Astrocyte of the hippocampus (primary cell): ENCODE measurements around the gene ELOB.

Experiments used
- DNase-seq: peaks from one replicate; pipeline ENCODE4 v3.0.0; 2011; ENCODE audit warnings: low read depth, low spot score

ELOB gene

DNA sequence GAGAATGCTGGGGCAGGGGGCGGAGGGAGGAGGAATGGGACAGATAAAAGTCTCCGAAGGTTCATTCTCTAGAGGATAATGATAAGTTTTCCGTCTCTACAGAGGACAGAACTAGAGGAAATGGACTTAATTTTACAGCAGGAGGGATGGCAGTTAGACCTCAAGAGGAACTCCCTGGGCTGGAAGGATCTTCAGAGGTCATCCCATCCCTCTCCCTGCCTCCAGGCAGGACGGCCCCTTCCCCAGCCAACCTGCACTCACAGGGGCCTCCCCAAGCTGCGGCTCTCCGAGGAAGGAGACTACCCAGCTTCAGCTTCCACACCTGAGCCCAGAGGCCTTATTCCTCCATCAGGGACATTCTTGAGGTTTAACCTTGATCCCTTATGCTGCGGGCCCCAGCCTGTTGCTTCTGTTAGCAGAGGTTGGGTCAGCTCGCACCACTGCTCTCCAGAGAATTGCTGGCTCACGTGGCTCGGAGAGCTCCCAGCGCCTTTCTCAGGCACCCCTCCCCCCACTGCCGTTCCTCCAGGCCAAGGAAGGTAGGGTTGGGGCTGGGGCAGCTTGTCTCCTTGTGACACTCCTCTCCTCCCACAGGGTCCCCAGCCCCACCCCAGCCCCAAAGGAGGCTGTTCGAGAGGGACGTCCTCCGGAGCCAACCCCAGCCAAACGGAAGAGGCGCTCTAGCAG, 8.5 kb downstream of the ELOB start:
- DNase-seq = no peak

DNA sequence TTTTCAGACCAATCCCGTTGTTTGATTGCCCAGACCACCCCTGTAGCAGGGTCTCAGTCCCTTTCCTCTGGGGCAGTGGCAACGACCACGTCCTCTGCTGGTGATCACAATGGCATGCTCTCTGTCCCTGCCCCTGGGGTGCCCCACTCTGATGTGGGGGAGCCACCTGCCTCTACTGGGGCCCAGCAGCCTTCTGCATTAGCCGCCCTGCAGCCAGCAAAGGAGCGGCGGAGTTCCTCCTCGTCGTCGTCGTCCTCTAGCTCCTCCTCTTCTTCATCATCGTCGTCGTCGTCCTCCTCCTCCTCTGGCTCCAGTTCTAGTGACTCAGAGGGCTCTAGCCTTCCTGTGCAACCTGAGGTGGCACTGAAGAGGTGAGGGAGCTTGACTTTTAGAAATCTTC, 9.2 kb downstream of the ELOB start:
- no peak for DNase-seq

DNA sequence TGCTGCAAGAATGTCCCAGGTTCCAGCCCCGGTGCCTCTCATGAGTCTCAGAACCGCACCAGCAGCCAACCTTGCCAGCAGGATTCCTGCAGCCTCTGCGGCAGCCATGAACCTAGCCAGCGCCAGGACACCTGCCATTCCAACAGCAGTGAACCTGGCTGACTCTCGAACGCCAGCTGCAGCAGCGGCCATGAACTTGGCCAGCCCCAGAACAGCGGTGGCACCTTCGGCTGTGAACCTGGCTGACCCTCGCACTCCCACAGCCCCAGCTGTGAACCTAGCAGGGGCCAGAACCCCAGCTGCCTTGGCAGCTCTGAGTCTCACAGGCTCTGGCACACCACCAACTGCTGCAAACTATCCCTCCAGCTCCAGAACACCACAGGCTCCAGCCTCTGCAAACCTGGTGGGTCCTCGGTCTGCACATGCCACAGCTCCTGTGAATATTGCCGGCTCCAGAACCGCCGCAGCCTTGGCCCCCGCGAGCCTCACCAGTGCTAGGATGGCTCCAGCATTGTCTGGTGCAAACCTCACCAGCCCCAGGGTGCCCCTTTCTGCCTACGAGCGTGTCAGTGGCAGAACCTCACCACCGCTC, 9.8 kb downstream of the ELOB start:
- no peak for DNase-seq

DNA sequence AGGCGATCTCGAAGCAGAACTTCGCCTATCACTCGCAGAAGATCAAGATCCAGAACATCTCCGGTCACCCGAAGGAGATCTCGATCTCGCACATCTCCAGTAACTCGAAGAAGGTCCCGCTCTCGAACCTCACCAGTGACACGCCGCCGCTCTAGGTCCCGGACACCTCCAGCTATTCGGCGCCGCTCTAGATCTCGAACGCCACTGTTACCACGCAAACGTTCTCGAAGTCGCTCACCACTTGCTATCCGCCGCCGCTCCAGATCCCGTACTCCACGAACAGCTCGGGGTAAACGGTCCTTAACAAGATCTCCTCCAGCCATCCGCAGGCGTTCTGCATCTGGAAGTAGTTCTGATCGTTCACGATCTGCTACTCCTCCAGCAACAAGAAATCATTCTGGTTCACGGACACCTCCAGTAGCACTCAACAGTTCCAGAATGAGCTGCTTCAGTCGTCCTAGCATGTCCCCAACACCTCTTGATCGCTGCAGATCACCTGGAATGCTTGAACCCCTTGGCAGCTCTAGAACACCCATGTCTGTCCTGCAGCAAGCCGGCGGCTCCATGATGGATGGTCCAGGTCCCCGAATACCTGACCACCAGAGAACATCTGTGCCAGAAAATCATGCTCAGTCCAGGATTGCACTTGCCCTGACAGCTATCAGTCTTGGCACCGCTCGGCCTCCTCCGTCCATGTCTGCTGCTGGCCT, 10.5 kb downstream of the ELOB start:
- DNase-seq = no peak

DNA sequence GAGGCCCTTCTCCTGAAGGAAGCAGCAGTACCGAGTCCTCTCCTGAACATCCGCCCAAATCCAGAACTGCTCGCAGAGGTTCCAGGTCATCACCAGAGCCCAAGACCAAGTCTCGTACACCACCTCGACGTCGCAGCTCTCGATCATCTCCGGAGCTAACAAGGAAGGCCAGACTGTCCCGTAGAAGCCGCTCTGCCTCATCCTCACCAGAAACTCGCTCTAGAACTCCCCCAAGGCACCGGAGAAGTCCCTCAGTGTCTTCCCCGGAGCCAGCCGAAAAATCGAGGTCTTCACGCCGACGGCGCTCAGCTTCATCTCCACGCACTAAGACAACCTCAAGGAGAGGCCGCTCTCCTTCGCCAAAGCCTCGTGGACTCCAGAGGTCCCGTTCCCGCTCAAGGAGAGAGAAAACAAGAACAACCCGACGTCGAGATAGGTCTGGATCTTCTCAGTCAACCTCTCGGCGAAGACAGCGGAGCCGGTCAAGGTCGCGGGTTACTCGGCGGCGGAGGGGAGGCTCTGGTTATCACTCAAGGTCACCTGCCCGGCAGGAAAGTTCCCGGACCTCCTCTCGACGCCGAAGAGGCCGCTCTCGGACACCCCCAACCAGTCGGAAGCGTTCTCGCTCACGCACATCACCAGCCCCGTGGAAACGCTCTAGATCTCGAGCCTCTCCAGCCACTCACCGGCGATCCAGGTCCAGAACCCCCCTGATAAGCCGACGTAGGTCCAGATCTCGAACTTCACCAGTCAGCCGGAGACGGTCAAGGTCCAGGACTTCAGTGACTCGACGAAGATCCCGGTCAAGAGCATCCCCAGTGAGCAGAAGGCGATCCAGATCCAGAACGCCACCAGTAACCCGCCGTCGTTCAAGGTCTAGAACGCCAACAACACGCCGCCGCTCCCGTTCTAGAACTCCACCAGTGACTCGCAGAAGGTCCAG, 11.3 kb downstream of the ELOB start:
- DNase-seq = no peak

GRCh38 chr16:2764718-2765117, 12.4 kb downstream of the ELOB start:
- no peak for DNase-seq

GRCh38 chr16:2763173-2763572, 13.9 kb downstream of the ELOB start:
- DNase-seq = no peak

GRCh38 chr16:2762711-2763110, 14.4 kb downstream of the ELOB start:
- no peak for DNase-seq

DNA sequence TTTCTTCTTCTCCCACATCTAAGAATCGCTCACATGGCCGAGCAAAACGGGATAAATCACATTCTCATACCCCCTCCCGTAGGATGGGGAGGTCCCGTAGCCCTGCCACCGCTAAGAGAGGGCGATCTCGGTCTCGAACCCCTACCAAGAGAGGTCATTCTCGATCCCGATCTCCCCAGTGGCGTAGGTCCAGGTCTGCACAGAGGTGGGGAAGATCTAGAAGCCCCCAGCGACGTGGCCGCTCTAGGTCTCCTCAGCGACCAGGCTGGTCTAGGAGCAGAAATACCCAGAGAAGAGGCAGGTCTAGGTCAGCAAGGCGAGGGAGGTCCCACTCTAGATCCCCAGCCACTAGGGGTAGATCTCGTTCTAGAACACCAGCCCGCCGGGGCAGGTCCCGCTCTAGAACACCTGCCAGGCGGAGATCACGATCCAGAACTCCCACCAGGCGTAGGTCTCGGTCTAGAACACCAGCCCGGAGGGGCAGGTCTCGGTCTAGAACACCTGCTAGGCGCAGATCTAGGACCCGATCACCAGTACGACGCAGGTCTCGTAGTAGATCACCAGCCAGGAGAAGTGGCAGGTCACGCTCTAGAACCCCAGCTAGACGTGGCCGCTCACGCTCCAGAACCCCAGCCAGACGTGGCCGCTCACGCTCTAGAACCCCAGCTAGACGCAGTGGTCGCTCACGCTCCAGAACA, 15.0 kb downstream of the ELOB start:
- DNase-seq = no peak

GRCh38 chr16:2761472-2761871, 15.6 kb downstream of the ELOB start:
- no peak for DNase-seq

DNA sequence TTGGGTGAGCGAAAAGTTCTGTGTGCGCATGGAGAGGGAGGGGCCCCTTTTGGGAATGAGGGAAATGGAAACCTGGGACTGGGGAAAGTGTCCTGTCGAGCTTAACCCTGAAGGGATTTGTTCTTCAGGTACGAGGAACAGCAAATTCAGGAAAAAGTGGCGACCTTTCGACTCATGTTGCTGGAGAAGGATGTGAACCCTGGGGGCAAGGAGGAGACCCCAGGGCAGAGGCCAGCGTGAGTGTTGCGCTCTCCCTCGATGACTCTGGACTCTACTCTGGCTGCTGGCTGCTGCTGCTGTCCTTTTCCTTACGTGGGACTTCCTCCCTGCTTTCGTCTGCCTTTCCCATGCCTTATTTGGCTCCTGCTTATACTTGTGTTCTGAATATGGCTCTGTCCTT, 19.7 kb downstream of the ELOB start:
- no peak for DNase-seq

GRCh38 chr16:2756288-2757015, 20.6 kb downstream of the ELOB start:
- DNase-seq = no peak

DNA sequence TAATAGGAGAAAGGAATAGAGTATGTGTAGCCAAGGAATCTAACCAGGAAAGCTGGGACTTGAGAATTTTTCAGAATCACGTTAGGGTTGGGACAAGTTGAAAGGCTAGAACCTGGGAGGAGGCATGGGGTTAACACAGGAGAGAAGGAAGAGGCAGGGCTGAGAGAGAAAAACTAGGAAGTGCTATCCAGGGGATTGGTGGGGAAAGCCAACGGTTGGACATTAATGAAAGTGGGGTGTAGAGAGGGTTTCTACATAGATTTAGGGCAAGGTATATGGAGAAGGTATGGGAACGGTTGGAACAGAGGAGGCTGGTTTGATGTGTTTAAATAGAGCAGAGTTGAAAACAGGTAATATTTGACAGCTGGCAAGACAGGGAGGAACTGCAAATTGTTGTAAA, 21.9 kb downstream of the ELOB start:
- DNase-seq = no peak

DNA sequence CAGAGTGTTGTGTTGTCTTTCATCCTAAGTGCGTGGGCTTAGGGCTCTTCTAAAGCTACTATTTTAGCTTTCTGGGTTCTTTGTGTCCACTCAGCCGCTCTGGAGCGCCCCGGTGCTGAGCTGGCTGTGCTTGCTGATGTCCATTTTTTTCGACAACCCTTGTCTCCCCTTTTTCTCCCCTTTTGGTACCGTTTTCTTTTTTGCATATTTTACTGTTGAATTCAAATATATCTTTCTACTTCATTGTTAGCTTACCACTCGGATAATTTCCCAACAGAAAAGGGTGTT, 23.4 kb downstream of the ELOB start:
- DNase-seq = peak; percentile 51

DNA sequence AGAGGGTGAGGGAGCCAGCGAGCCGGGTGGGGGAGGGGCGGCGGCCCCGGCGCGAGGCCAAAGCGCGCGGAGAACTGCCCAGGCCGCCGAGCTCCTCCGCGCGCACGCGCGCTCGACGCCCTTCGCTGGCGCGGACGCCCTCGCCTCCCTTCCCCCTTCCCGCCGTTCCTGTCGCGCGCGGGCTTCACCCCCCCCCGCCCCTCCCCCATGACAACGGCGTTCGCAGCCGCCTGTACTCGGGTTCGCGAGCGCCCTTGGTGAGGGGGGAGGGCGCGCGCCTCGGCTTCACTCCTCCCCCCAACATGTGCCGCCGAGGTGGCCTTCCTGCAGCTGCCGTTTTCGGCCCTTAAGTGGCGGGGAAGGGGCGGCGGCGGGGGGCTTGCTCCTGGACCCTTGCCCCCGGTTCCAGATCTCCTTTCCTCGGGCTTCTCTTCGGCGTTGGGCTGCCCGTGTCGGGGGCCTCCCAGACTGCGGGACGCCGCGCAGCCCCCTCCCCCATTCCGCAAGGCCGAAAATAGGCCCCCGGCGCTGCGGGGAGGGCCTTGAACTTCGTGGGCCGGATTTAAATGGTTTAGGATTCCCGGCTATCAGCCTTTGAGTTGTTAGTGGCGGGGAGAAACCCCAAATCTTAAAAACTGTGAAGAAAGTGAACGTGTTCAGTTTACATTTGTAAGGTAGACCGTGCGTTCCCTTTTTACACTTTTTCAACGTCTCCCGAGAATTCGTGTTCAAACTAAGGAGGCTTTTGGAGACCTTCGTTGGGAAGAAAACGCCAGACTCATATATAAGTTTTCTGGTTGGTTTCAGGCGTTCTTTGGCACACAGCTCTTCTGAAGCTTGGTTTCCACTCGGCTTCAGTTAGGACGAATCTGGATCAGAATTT, 24.0 kb downstream of the ELOB start:
- peak; percentile 93 for DNase-seq

DNA sequence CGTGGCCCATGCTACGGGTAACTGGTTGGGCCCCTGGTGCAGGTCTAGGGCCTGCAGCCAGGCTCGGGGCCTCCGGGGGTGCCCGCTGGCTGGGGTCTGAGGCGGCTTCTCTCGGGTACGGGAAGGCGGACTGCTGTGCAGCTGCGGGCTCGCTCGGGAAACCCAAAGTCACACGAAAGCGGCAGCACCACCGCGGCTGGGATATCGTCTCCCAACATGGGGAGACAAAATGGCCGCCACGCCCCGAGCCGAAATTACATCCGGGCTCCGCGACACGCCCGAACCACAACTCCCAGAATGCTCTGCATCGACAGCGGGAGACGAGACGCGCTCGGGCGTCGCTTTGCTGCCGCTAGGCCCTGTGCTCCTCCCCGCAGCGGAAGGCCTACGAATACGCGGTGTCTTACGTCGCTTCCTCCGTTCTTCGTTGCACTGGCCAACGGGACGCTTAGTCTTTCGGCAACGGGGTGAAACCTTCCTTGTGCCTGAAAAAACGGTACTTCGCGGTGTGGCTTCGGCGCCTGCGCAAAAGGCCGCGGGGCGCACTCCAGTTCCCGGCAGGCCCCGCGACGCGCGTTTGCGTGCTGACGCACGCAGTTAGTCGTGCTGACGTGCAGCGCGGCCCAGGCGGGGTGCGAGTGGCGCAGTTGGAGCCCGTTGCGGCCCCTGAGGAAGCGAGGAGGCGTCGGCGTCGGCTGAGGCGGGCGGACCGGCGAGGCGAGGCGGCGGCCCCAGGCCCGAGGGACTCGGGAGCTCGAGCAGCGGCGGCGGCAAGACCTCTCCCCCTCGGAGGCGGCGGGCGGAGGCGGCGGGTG, 24.8 kb downstream of the ELOB start, which contains the start of gene SRRM2:
Gene SRRM2 (plus strand): TSS at position 604 of the 815 bp plus-strand sequence. CDS start 3,727 bp downstream, outside the sequence.
- DNase-seq = peak; percentile 99

DNA sequence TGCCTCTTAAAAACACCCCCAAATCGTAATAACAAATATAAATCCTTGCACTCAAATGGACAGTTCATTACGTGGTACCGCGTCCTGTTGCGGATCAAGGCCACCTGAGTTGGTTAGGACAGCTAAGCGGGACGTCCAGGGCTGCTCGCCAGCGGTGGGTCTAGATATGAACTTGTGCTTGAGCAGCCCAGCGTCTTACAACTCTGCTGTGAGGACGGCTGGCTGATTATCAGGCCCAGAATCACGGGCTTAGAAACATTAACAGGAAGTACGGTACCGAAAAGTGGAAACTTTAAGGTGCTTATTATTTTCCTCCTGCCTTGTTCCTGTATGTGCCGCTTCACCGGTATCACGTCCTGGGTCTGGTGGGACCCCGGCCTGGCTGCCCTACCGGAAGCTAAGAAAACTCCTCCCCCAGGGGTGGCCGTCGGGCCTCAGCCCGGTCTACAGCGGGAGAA, 25.5 kb downstream of the ELOB start:
- no peak for DNase-seq

- DNase-seq = no peak
Observed at GRCh38 chr16:2749936-2750335, 27.1 kb downstream of the ELOB start.

- DNase-seq = no peak
Observed at GRCh38 chr16:2749476-2749875, 27.6 kb downstream of the ELOB start.
